ENCODE results near the gene KDM2B.
A peak's percentile ranks its signal among the peaks of the same experiment; 100 is the strongest.

The KDM2B gene

DNA sequence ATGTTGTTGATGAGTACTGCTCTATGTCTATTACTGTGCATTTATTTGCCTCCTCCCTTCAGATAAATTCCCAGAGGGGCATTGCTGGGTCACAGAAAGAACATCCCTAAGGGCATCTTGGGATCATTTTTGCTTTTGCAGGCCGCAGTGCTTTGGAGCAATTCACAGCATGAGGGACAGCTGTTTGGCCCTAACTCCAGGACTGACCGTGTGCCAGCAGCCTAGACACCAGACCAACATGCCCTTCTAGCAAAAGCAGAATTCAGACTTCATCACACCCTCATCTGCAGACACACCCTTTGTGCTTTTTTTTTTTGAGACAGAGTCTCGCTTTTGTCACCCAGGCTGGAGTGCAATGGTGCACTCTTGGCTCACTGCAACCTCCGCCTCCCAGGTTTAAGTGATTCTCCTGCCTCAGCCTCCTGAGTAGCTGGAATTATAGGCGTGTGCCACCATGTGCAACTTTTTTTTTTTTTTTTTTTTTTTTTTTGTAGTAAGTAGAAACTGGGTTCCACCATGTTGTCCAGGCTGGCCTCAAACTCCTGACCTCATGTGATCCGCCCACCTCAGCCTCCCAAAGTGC, 149.9 kb downstream of the KDM2B start:
- DNase-seq (ENCODE audit: low read depth in 2 of 2) = no peak

DNA sequence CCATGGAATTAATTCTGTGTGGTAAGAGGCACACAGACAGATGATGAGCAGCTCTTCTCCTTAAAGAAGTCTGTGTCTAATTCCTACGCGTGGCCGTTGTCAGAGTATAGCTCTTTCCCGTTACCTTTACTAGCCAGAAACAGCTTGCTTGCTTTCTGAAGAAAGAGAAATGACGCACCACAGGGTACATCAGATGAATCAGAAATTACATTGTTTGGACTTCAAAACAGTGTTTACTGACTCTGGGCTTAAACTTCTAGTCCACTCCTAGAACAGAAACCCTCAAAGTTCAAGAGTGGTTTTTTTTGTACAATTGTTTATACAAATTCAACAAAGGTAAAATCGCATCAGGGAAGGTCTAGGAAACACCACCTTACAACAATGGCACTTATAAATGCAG, 151.9 kb downstream of the KDM2B start:
- DNase-seq (ENCODE audit: low read depth in 2 of 2) = no peak

DNA sequence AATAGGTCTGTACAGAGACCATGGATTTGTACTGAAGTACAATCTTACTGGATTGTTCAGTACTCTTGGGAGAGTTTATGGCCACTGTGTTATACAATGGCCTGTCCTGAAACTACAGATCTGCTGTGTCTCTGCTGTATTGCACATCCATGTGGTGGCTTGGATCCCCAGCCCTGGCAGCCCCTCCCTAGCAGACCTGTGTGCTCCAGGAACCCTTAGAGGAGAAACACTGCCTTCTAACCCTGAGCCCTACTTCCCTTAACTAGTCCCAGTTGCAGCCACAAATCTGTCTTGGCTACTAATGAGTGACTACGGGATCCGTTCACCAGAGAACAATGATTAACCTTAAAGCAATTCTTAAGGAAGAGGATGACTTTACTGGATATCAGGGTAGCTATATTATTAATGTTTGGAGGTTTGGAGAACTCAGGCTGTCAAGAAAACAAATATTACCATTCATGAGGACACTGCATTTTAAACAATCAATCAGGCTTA, 153.2 kb downstream of the KDM2B start:
- no peak for DNase-seq (ENCODE audit: low read depth in 2 of 2)

DNA sequence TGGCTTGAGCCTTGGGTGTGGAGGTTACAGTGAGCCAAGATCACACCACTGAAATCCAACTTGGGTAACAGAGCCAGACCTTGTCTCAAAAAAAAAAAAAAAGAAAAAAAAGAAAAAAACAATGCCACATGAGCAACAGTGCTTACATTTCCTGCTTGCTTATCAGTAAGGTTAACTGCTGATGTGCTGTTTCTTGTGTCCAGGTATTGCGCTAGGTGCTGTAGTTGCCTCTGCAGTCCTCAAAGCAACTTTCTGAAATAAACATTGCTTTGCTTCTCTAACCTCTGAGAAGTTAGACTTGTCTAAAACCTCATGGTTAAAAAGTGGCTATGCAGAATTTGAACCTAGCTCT, 156.2 kb downstream of the KDM2B start:
- DNase-seq (ENCODE audit: low read depth in 2 of 2) = no peak

DNA sequence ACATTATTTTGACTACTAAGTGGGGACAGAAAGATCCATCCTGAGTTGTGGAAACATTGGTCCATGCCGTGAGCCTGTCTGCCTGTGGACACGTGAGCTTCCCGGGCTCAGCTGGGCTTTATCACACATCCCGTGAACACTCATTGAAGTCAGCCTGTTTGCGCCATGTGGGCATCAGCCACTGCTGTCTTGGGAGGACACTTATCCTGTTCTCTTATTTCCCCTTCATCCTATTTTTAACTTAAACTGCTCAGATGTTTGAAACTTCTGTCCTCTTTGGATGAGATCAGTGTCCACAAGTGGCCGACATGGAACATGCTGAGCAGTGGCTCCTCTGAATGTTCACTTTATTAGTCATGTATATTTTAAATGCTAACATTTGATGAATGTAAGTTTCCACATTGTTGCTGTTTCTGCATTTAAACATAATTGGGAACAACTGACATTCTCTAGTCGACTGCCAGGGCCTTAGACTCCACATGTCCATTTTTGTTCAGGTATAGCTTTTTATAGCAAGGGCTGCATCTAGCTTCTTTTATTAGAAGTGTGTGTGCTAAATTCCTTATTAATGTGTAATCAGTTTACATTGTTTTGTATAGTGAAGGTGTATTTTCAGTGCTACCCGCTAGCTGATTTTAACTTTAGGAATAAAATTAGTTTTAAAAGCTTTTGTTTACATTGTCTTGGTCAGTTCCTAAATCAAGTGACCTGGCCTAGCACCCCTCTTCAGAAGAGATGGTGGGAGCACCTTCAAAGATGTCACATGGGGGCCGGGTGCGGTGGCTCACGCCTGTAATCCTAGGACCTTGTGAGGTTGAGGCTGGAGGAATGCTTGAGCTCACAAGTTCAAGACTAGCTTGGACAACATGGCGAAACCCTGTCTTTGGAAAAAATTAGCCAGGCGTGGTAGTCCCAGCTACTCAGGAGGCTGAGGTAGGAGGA, 156.9 kb downstream of the KDM2B start:
- DNase-seq (ENCODE audit: low read depth in 2 of 2) = no peak

DNA sequence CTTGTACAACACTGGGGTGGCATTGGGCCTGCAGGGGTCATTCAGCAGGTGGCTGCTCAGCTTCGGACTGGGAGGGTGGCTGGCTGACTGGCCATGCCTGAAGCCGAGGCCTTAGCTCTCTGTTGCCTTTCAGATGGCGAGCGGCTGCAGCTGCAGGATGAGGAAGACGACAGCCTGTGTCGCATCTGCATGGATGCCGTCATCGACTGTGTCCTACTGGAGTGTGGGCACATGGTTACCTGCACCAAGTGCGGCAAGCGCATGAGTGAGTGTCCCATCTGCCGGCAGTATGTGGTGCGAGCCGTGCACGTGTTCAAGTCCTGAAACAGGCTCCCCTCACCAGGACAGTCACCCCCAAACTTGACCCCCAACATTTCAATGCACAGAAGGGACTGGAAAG, 157.6 kb downstream of the KDM2B start:
- DNase-seq (ENCODE audit: low read depth in 2 of 2) = no peak

DNA sequence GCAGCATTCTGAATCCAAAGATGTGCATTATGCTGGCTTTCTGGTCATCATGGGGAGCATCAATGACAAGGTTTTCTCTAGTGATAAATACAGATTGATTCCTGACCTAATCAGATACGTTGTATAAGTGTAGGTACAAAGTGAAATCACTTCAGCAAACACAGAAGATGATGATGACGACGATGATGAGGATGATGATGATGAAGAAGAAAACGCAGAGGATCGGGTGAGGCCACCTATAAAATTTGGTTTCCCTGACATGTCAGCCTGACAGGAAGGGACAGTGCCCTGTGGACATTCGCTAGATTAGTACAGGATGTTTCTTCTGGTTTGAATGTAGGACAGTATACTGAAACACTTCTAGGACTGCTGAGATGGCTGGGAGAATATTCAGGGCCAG, 160.7 kb downstream of the KDM2B start:
- DNase-seq (ENCODE audit: low read depth in 2 of 2) = no peak

DNA sequence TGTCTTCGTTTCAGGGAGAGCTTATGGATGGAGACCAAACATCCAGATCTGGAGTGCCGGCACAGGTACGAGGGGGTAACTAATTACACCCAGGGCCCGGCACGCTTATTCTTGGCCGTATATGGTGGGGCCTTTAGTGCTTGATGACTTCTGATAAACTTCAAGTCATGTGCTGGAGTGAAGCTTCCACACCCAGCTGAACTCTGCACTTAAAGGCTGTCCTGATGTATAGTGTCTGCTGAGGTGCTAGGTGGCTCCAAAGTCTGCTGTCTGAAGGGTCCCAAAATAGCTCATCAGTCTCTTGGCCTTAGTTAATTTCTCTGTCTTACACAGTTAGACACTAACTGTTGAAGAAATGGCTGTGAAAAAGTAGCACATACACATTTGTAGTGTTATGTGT, 163.0 kb downstream of the KDM2B start:
- DNase-seq (ENCODE audit: low read depth in 2 of 2) = no peak

DNA sequence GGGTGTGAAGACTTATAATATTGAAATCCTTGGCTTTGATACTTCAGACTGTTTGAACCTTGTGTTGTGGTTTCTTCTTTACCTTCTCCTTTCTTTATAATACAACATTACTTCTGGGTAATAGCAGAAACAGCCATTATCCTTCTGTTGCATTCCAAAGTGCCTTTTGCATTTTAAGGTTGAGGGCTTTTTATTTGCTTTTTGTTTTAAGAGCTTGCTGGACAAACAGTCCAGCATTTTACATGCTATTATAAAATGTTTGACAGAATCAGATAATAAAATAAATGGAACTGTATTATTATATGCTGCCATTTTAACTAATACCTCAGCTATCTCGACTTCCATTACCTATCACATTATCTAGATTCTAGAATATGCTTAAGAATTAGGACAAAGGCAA, 166.9 kb downstream of the KDM2B start:
- DNase-seq (ENCODE audit: low read depth in 2 of 2) = no peak

DNA sequence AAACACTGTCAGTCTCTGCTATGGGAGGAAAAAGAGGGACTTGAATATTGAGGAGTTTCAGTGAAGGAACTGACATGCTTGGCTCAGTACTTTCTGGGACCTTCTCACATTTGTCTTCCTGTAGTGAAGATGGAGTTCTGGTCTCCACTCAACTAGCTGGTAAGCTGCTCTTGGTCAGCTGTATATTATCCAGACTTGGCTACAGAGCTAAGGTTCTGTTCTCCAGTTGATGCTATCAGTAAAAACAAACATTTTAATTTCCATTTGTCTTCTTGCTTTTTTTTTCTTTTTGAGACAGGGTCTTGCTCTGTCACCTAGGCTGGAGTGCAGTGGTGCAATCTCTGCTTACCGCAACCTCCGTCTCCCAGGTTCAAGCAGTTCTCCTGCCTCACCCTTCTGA, 175.6 kb downstream of the KDM2B start:
- DNase-seq (ENCODE audit: low read depth in 2 of 2) = no peak

DNA sequence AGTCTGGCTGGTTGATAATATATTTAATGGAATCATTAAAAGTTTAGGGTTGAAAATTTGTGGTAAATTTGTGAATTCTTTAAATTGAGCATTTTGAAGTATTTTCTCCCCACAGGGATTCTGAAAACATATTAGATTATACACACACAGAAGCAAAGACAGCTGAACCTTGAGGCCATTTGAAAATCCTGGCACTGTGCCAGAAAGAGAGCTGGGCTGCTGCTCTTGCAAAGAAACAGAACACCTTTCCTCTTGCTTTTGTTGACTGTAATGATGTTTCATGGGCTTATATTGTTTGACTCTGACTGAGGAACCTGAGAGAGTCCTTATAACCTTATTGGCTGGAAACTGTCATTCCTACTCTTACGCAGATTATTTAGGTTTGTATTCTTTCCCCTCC, 176.1 kb downstream of the KDM2B start:
- no peak for DNase-seq (ENCODE audit: low read depth in 2 of 2)

DNA sequence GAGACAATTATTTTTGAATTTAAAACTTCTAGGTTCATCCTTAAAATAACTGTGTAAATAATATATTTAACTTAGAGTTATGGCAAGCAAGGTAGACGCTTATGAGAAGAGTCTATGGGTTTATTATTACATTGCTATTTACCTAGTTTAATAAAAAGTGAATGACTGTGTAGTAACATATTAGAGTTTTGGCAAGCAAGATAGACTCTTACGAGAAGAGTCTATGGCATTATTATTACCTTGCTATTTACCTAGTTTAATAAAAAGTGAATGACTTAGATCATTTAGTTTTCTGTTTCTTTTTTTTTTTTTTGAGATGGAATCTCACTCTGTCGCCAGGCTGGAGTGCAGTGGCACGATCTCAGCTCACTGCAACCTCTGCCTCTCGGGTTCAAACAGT, 177.1 kb downstream of the KDM2B start:
- DNase-seq (ENCODE audit: low read depth in 2 of 2) = no peak

DNA sequence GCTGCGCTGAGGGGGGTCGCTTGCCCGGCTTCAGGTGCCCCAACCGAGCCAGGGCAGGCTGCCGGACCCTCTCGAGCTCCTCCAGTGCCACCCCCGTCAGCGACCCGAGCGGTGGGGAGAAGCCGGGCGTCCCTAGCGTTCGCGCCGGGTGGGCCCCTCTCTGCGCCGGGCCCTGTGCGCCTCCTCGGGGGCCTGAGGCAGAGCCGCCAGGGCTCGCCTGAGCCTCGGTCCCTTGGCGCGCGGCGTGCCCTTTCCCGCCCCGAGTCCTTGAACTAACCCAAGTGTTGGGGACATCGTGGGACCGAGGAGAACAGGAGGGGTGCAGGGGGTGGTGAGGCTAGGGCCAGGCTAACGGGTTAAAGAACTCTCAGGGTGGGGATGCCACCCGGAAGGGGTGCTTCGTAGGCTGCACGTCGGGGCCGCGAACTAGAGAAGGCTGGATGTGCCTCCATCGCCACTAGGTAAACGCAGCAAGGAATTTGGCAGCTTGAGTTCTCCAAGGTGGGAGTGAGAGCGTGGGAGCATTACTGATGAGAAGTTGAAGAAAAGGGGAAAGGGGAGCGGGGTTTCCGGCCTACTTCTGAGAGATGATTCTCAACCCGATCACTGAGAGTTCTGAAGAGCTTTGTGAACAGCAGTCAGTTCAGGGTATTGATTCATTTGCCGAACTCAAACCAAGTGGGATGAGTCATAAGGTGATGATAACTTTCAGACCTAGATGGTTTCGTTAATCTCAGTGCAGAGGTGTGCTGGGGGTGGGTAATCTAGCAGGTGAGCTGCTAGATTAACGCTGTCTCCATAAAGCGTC, 180.3 kb downstream of the KDM2B start:
- DNase-seq (ENCODE audit: low read depth in 2 of 2) = peak; percentile 18 to 30

DNA sequence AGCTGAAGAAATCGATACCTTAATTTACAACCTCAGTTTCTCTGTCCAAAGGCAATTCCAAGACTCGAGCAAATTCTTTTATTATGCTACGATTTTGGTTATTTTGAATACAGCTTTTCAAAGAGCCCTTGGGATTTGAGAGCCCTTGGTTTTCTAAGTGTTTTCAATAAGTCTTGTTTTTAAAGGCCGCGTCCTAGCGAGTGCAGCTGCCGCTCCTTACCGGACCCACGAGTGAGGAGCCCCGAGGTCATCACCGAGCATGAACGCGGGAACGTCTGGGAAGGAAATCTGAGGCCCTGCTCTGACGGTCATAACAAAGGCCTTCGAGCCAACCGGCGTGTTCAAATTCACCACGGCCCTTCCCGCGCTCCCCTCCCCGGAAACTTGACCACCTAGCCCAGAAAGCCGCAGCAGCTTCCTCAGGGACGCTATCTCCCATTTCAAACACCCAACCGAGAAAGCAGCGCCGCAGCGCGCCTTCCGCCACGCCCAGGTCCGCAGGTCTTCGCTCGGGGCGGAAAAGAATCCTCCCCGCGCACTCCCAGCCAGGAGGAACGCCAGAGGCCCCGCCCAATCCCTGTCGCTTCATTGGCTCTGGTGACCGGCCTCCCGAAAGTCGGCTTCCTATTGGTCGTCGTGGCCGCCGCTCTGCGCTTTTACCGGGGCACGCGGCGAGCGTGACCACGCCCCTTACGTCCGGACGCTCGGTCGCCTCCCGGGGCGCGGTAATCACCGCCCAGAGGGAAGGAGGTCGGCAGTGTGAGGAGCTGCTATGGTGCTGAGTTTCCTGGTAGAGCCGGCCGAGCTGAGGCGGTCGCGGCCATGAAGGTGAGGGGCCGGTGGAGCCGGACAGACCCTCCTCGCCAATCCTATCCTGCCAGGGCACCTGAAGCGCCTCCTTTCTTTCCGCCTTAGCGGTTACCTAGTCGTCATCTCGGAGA, 181.2 kb downstream of the KDM2B start, which contains the start of gene RNF34:
RNF34 (plus strand) TSS at position 728 of the 941 bp plus-strand sequence; CDS start at position 823, 95 bp downstream.
- peak; percentile 95 for DNase-seq (ENCODE audit: low read depth in 2 of 2)

DNA sequence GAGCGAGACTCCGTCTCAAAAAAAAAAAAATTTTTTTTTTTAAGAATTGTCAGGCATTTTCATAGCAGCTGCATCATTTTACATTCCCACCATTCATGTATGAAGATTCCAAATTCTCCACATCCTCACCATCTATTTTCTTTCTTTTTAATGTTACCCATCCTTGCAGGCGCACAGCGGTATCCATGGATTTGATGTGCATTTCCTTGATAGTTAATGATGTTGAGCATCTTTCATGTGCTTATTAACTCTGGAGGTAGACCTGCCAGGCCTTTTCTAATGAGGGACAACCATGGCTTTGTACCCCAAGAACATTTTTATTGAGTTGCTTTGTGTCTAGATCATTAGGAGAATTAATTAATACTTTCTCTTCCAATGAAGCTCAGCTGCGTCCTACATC, 182.5 kb downstream of the KDM2B start:
- no peak for DNase-seq (ENCODE audit: low read depth in 2 of 2)

DNA sequence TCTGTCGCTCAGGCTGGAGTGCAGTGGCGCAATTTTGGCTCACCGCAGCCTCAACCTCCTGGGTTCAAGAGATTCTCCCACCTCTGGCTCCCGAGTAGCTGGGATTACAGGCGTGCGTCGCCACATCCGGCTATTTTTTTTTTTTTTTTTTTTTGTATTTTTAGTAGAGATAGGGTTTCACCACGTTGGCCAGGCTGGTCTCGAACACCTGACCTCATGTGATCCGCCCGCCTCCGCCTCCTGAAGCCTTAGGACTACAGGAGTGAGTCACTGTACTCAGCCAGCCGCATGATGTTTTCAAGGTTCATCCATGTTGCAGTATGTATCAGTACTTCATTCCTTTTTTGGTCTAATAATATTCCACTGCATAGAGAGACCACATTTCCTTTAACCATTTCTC, 183.3 kb downstream of the KDM2B start:
- DNase-seq (ENCODE audit: low read depth in 2 of 2) = no peak

DNA sequence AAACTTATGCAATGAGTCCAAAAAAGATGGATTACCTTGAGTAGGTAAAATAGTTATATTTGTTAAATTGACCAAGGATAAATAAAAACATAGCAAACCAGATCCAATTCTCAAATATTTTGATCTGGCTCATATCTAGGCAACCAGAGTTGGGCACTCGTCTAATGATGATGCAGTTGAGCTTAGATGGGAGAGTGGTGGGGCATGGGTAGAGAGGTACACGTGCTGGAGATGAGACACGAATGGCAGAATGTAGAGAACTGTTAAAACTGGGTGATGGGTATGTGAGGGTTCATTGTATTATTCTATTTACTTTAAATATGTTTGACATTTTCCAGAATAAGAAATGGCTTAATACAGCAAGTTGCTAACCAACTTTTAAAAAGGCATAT, 188.5 kb downstream of the KDM2B start:
- no peak for DNase-seq (ENCODE audit: low read depth in 2 of 2)

DNA sequence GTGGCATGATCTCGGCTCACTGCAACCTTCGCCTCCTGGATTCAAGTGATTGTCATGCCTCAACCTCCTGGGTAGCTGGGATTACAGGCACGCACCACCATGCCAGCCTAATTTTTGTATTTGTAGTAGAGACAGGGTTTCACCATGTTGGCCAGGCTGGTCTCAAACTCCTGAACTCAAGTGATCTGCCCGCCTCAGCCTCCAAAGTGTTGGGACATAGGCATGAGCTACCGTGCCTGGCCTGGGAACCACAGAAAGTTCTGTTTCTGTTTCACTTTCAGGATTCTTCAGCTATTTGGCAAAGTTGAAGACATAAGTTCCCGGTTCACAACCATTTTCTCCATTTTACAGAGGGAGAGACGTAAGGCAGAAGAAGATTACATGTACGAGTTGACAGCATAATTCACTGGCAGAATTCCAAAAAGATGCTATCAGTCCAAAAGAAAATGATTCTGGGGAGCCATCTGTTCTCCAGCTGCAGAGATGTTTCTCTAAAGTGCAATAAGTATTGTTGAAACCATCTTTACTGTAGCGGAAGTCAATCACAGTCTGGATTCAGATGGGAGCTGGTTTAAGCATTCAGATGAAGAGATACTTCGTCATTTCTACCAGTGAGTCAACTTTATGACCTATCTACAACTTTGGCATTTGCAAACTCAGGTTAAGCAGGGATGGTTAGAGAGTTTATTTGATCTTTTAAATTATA, 189.1 kb downstream of the KDM2B start:
- no peak for DNase-seq (ENCODE audit: low read depth in 2 of 2)

DNA sequence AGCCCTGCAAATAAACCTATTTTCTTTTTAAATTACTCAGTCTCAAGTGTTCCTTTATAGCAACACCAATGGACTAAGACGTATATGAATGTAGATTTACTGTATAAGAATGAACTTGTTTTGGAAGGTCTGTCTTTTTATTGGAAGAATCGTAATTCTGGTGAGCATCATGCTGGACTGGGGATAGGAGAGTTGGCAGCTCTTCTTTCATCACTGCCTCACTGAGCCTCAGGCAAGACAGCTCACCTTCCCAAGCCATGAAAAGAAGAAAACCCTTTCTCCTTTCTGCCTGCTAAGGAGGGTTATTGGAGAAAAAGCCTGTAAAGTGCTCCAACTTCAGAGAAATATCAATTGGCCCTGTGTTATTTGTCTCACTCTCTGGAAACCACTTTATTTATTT, 190.0 kb downstream of the KDM2B start:
- DNase-seq (ENCODE audit: low read depth in 2 of 2) = no peak

DNA sequence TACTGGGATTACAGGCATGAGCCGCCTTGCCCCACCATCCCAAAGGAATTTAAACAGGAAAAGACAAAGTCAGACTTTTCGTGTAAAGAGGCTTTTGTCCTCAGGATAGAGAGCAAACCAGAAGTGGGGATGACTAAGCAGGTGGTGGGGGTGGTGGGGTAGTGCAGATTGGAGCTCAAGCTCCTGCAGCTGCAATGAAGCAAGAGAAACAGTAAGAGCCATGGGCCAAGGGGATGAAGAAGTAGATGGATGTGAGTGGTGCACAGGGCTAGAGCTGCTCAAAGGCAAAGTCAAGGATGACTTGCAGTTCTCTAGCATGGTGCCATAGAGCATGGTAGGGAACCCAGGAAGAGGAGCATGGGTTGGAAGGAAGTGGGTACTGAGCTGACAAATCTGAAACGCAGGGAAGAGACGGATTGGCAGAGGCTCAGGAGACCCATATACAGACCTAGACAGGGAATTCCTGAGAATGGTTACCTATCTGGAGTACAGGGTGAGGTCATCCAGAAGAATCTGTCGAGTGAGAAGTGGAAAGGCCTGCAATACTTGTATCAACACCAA, 192.3 kb downstream of the KDM2B start:
- DNase-seq (ENCODE audit: low read depth in 2 of 2) = no peak

Data from activated CD8-positive, alpha-beta memory T cell treated with anti-CD3 and anti-CD28 coated beads for 4 hours (primary cell).